ENCODE measurements around the gene GBX2.

GBX2 gene

DNA sequence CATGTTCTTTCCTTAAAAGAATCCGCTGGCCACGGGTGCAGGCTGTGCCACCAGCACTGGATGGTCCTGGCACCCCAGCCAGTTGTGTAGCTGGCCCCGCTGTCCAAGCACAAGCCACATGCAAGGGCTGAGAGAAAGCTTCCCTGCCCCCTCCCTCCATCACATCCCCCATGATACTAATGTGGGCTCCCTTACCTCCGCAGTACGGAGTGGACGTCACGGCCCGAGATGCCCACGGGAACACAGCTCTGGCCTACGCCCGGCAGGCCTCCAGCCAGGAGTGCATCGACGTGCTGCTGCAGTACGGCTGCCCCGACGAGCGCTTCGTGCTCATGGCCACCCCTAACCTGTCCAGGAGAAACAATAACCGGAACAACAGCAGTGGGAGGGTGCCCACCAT is 44.5 kb downstream of the GBX2 start:
- H3K9me3 ChIP-seq (ENCODE audit: control insufficient read depth, insufficient read depth, low read depth, low read length) = no peaks in the 10 kb centered on the region
- no peak overlapping the region for H3K27ac ChIP-seq (ENCODE audit: low read depth, low read length)
- H3K9ac ChIP-seq (ENCODE audit: low read length) = no peak overlapping the region
- peaks cover 32% of the 10 kb centered on the region for H3K4me1 ChIP-seq (ENCODE audit: control insufficient read depth, insufficient read depth, low read length)
- H3K4me3 ChIP-seq (ENCODE audit: low read depth, low read length) = no peak overlapping the region
- H3K27me3 ChIP-seq (ENCODE audit: control insufficient read depth, insufficient read depth, low read length) = peaks cover 7% of the 10 kb centered on the region; the same call in 1 of the 2 replicates
- no peaks in the 10 kb centered on the region for H3K36me3 ChIP-seq (ENCODE audit: control insufficient read depth, insufficient read depth, low read length)

DNA sequence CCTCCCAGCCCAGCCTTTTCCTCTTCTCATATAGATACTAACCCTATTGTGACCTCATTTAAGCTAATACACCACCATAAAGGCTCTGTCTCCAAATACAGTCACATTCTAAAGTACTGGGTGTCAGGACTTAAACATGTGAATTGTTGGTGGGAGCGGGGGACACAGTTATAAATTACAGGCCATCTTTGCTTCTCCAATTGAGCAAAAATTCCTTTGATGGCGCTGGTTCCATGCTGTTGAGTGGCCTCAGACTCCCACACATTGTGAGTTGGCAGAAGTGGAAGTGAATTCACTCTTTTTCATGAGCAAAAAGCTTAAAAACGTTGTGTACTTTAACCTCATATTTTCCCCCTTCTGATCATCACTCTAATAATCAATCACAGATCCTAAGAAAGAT is 46.0 kb downstream of the GBX2 start:
- peaks cover 32% of the 10 kb centered on the region for H3K4me1 ChIP-seq (ENCODE audit: control insufficient read depth, insufficient read depth, low read length)
- no peak overlapping the region for H3K27ac ChIP-seq (ENCODE audit: low read depth, low read length)
- no peak overlapping the region for H3K9ac ChIP-seq (ENCODE audit: low read length)
- H3K9me3 ChIP-seq (ENCODE audit: control insufficient read depth, insufficient read depth, low read depth, low read length) = no peaks in the 10 kb centered on the region
- H3K4me3 ChIP-seq (ENCODE audit: low read depth, low read length) = no peak overlapping the region
- peaks cover 11% of the 10 kb centered on the region for H3K27me3 ChIP-seq (ENCODE audit: control insufficient read depth, insufficient read depth, low read length)
- no peaks in the 10 kb centered on the region for H3K36me3 ChIP-seq (ENCODE audit: control insufficient read depth, insufficient read depth, low read length)

GRCh38 chr2:236121546-236121945 is 46.6 kb downstream of the GBX2 start:
- Histone ChIP-seq H3K4me3 (ENCODE audit: low read depth, low read length) (no peak overlapping the region), H3K9me3 (ENCODE audit: control insufficient read depth, insufficient read depth, low read depth, low read length) (no peaks in the 10 kb centered on the region), H3K4me1 (ENCODE audit: control insufficient read depth, insufficient read depth, low read length) (peaks cover 27% of the 10 kb centered on the region), H3K9ac (ENCODE audit: low read length) (no peak overlapping the region), H3K27ac (ENCODE audit: low read depth, low read length) (no peak overlapping the region), H3K27me3 (ENCODE audit: control insufficient read depth, insufficient read depth, low read length) (peaks cover 17% of the 10 kb centered on the region), H3K36me3 (ENCODE audit: control insufficient read depth, insufficient read depth, low read length) (no peaks in the 10 kb centered on the region)

GRCh38 chr2:236120829-236121228 is 47.4 kb downstream of the GBX2 start:
- no peak overlapping the region for H3K9ac ChIP-seq (ENCODE audit: low read length)
- no peaks in the 10 kb centered on the region for H3K36me3 ChIP-seq (ENCODE audit: control insufficient read depth, insufficient read depth, low read length)
- no peaks in the 10 kb centered on the region for H3K9me3 ChIP-seq (ENCODE audit: control insufficient read depth, insufficient read depth, low read depth, low read length)
- H3K27me3 ChIP-seq (ENCODE audit: control insufficient read depth, insufficient read depth, low read length) = peaks cover 17% of the 10 kb centered on the region
- H3K27ac ChIP-seq (ENCODE audit: low read depth, low read length) = no peak overlapping the region
- no peak overlapping the region for H3K4me3 ChIP-seq (ENCODE audit: low read depth, low read length)
- peaks cover 27% of the 10 kb centered on the region for H3K4me1 ChIP-seq (ENCODE audit: control insufficient read depth, insufficient read depth, low read length)

GRCh38 chr2:236120141-236120601 is 48.0 kb downstream of the GBX2 start:
- no peaks in the 10 kb centered on the region for H3K9me3 ChIP-seq (ENCODE audit: control insufficient read depth, insufficient read depth, low read depth, low read length)
- H3K4me3 ChIP-seq (ENCODE audit: low read depth, low read length) = no peak overlapping the region
- no peaks in the 10 kb centered on the region for H3K36me3 ChIP-seq (ENCODE audit: control insufficient read depth, insufficient read depth, low read length)
- no peak overlapping the region for H3K9ac ChIP-seq (ENCODE audit: low read length)
- H3K27ac ChIP-seq (ENCODE audit: low read depth, low read length) = no peak overlapping the region
- H3K4me1 ChIP-seq (ENCODE audit: control insufficient read depth, insufficient read depth, low read length) = peaks cover 27% of the 10 kb centered on the region
- H3K27me3 ChIP-seq (ENCODE audit: control insufficient read depth, insufficient read depth, low read length) = peaks cover 17% of the 10 kb centered on the region

- peaks cover 27% of the 10 kb centered on the region for H3K4me1 ChIP-seq (ENCODE audit: control insufficient read depth, insufficient read depth, low read length)
- H3K4me3 ChIP-seq (ENCODE audit: low read depth, low read length) = no peak overlapping the region
- no peak overlapping the region for H3K9ac ChIP-seq (ENCODE audit: low read length)
- peaks cover 17% of the 10 kb centered on the region for H3K27me3 ChIP-seq (ENCODE audit: control insufficient read depth, insufficient read depth, low read length)
- H3K27ac ChIP-seq (ENCODE audit: low read depth, low read length) = no peak overlapping the region
- no peaks in the 10 kb centered on the region for H3K9me3 ChIP-seq (ENCODE audit: control insufficient read depth, insufficient read depth, low read depth, low read length)
- no peaks in the 10 kb centered on the region for H3K36me3 ChIP-seq (ENCODE audit: control insufficient read depth, insufficient read depth, low read length)
Measured at GRCh38 chr2:236119476-236119875, 48.7 kb downstream of the GBX2 start.

GRCh38 chr2:236119003-236119402 is 49.2 kb downstream of the GBX2 start:
- Histone ChIP-seq H3K9me3 (ENCODE audit: control insufficient read depth, insufficient read depth, low read depth, low read length) (no peaks in the 10 kb centered on the region), H3K4me3 (ENCODE audit: low read depth, low read length) (no peak overlapping the region), H3K36me3 (ENCODE audit: control insufficient read depth, insufficient read depth, low read length) (no peaks in the 10 kb centered on the region), H3K4me1 (ENCODE audit: control insufficient read depth, insufficient read depth, low read length) (peaks cover 27% of the 10 kb centered on the region), H3K27me3 (ENCODE audit: control insufficient read depth, insufficient read depth, low read length) (peaks cover 17% of the 10 kb centered on the region), H3K9ac (ENCODE audit: low read length) (no peak overlapping the region), H3K27ac (ENCODE audit: low read depth, low read length) (no peak overlapping the region)

DNA sequence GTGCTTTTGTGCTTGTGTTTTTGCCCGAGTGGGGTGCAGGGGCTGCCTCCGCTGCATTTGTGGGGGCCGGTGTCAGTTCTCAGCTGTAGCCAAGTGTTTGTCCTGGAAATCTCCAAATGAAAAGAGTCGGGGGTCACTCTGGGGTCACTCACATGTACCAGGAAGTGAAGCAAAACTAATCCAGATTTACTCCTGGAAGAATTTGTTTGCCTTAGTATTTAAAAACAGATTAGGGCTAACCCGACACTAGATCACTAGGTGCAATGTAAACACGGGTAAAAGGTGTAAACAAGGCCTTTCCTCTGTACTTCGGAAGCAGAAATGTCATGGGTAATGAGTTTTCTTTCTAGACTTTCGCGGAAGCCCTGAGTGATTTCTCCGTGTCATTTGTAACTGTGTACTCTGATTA is 50.3 kb downstream of the GBX2 start:
- peaks cover 17% of the 10 kb centered on the region for H3K27me3 ChIP-seq (ENCODE audit: control insufficient read depth, insufficient read depth, low read length)
- H3K27ac ChIP-seq (ENCODE audit: low read depth, low read length) = no peak overlapping the region
- no peaks in the 10 kb centered on the region for H3K36me3 ChIP-seq (ENCODE audit: control insufficient read depth, insufficient read depth, low read length)
- peaks cover 27% of the 10 kb centered on the region for H3K4me1 ChIP-seq (ENCODE audit: control insufficient read depth, insufficient read depth, low read length)
- no peaks in the 10 kb centered on the region for H3K9me3 ChIP-seq (ENCODE audit: control insufficient read depth, insufficient read depth, low read depth, low read length)
- H3K9ac ChIP-seq (ENCODE audit: low read length) = no peak overlapping the region
- H3K4me3 ChIP-seq (ENCODE audit: low read depth, low read length) = no peak overlapping the region

GRCh38 chr2:236117401-236117800 is 50.8 kb downstream of the GBX2 start:
- peaks cover 27% of the 10 kb centered on the region for H3K4me1 ChIP-seq (ENCODE audit: control insufficient read depth, insufficient read depth, low read length)
- H3K27ac ChIP-seq (ENCODE audit: low read depth, low read length) = no peak overlapping the region
- no peak overlapping the region for H3K4me3 ChIP-seq (ENCODE audit: low read depth, low read length)
- no peaks in the 10 kb centered on the region for H3K9me3 ChIP-seq (ENCODE audit: control insufficient read depth, insufficient read depth, low read depth, low read length)
- H3K27me3 ChIP-seq (ENCODE audit: control insufficient read depth, insufficient read depth, low read length) = peaks cover 17% of the 10 kb centered on the region
- no peak overlapping the region for H3K9ac ChIP-seq (ENCODE audit: low read length)
- no peaks in the 10 kb centered on the region for H3K36me3 ChIP-seq (ENCODE audit: control insufficient read depth, insufficient read depth, low read length)
